Tibial artery (tissue), 4 donors: Measurements from ENCODE around the gene POU3F2.

Source experiments
- DNase-seq, 2 donors: peaks; one replicate each; pipeline ENCODE4 v3.0.0-alpha.2; 2019
- H3K27ac ChIP-seq, 2 donors: fragments of 200-600 bp; sonication (generic) in 1 of 2; 1 replicate in 1 of 2; 2 replicates in 1 of 2; pipeline ENCODE4 v1.5.1; 2018 to 2019; ENCODE audit warnings: mild to moderate bottlenecking in 1 of 2
- H3K27me3 ChIP-seq, 2 donors: fragments of 200-600 bp; sonication (generic) in 1 of 2; one replicate each; pipeline versions ENCODE4 v1.5.1 to v1.6.0; 2016 to 2019
- H3K36me3 ChIP-seq, 3 donors: fragments of 200-600 bp; sonication (generic) in 2 of 3; one replicate each; pipeline ENCODE4 v1.5.1; 2016 to 2019; ENCODE audit warnings: mild to moderate bottlenecking in 2 of 3
- H3K4me1 ChIP-seq, 4 donors: fragments of 200-600 bp; sonication (generic) in 2 of 4; 1 replicate in 3 of 4; 2 replicates in 1 of 4; pipeline ENCODE4 v1.5.1; 2016 to 2019
- H3K4me3 ChIP-seq, 2 donors: fragments of 200-600 bp; sonication (generic) in 1 of 2; 1 replicate in 1 of 2; 2 replicates in 1 of 2; pipeline ENCODE4 v1.5.1; 2018 to 2019; ENCODE audit warnings: mild to moderate bottlenecking in 2 of 2
- H3K9me3 ChIP-seq, 3 donors: fragments of 200-600 bp; sonication (generic) in 1 of 3; one replicate each; pipeline ENCODE4 v1.5.1; 2016 to 2019
- intact Hi-C: fragments of 100-400 bp; cut with DNase I; formaldehyde crosslinking; loops from one replicate; pipeline ENCODE4 v1.15.0; 2023; ENCODE audit warnings: low total_unique reads
- TF ChIP-seq, protein P1 (sequence below), 2 experiments: fragments of 200-600 bp in 1 of 2; fragments of 450-650 bp in 1 of 2; IDR thresholded peaks; one replicate each; pipeline ENCODE4 v1.5.1; 2017 to 2019; ENCODE audit warnings: antibody characterized with exemption in 2 of 2, mild to moderate bottlenecking in 1 of 2, moderate library complexity in 1 of 2

The POU3F2 gene

GRCh38 chr6:98827295-98828159 is 6.8 kb upstream of the POU3F2 start:
- intact Hi-C loops = no loop called here
- DNase-seq = no peak
- H3K9me3 ChIP-seq = no peaks in the 10 kb centered on the region
- TF ChIP-seq, protein P1, sequence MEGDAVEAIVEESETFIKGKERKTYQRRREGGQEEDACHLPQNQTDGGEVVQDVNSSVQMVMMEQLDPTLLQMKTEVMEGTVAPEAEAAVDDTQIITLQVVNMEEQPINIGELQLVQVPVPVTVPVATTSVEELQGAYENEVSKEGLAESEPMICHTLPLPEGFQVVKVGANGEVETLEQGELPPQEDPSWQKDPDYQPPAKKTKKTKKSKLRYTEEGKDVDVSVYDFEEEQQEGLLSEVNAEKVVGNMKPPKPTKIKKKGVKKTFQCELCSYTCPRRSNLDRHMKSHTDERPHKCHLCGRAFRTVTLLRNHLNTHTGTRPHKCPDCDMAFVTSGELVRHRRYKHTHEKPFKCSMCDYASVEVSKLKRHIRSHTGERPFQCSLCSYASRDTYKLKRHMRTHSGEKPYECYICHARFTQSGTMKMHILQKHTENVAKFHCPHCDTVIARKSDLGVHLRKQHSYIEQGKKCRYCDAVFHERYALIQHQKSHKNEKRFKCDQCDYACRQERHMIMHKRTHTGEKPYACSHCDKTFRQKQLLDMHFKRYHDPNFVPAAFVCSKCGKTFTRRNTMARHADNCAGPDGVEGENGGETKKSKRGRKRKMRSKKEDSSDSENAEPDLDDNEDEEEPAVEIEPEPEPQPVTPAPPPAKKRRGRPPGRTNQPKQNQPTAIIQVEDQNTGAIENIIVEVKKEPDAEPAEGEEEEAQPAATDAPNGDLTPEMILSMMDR (IDR thresholded peaks at IDR 0.05) = no peak
- no peak overlapping the region for H3K4me3 ChIP-seq
- H3K27ac ChIP-seq = no peak overlapping the region
- no peaks in the 10 kb centered on the region for H3K36me3 ChIP-seq
- peaks cover 0 to 92% of the 10 kb centered on the region in 2 donors for H3K27me3 ChIP-seq
- H3K4me1 ChIP-seq = peaks cover 0 to 48% (median 37%) of the 10 kb centered on the region in 4 donors

DNA sequence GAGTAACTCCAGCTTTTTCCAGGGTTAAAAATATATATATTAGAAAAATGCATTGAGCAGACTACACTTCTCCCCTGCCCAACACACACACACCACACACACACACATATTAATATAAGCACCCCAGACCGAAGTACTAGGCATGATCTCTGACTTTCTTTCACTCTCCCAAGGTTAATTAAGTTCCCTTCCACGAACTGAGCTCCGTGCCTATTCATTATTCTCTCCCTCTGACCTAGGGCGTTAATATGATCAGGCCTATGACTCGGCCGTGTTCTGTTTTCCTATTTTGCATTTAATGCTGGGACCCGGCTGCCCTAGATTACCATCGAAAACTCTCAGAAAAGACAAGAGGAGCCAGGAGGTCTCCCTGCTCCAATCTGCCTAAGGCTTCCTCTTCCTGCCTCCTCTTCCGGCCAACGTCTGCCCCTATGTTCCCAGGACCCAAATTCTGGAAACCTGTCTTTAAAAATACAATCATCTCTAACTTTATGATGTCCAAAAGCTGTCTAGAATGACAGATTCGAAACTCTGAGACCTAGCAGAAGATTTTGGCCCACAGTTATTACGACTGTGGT is 6.1 kb upstream of the POU3F2 start:
- H3K4me1 ChIP-seq = peaks cover 0 to 55% (median 45%) of the 10 kb centered on the region in 4 donors
- TF ChIP-seq, protein P1 (IDR thresholded peaks at IDR 0.05) = no peak
- H3K36me3 ChIP-seq = no peaks in the 10 kb centered on the region
- H3K27me3 ChIP-seq = peaks cover 0 to 93% of the 10 kb centered on the region in 2 donors
- DNase-seq = no peak
- H3K9me3 ChIP-seq = no peaks in the 10 kb centered on the region
- H3K4me3 ChIP-seq = no peak overlapping the region
- intact Hi-C loops = no loop called here
- H3K27ac ChIP-seq = no peak overlapping the region

DNA sequence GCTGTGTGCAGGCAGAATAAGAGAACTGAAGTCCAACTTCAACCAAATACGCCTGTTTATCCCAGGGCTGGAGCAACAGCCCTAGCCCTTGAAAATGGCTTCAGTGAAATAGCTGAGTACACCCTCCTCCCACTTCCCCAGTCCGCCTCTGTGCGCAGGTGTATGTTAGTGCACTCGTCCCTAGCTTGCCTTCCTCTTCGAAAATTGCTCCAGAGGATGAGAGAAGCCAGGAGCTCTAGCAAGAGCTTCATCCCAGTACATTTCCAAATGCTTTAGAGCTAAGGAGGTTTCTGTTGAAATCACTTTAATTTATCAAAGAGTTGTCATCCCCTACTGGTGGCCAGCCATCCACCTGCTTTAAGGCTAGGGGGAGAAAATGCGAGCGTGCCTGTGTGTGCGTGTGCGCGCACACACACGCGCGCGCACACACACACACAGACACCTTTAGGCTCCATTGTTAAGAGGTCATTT is 5.4 kb upstream of the POU3F2 start:
- TF ChIP-seq, protein P1 (IDR thresholded peaks at IDR 0.05) = no peak
- intact Hi-C loops = no loop called here
- H3K27ac ChIP-seq = no peak overlapping the region

DNA sequence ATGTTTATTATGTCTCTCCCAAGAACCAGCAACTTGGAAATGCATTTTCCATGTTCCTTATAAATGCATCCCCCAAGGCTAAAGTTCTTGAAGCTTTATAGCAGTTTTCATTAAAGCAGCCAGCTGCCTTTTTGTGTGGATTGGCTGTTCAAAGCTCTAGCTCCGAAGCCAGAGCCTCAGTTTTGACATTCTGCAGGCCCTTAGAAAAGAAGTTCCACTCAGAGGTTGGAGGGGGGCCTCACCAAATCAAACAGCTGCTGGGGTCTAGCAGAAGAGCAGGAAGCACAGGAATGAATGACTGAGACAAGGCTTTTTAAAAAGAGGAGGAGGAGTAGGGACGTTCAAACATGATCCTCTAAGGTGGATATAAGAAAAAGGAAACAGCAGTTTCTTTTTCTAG is 4.2 kb upstream of the POU3F2 start:
- TF ChIP-seq, protein P1 (IDR thresholded peaks at IDR 0.05) = no peak
- no peaks in the 10 kb centered on the region for H3K9me3 ChIP-seq
- intact Hi-C loops = no loop called here
- no peak overlapping the region for H3K4me3 ChIP-seq
- peaks cover 0 to 59% (median 42%) of the 10 kb centered on the region in 4 donors for H3K4me1 ChIP-seq
- H3K27me3 ChIP-seq = peaks cover 0 to 77% of the 10 kb centered on the region in 2 donors
- no peak overlapping the region for H3K27ac ChIP-seq
- no peak for DNase-seq
- H3K36me3 ChIP-seq = no peaks in the 10 kb centered on the region

More for the DNA sequence above, 5.4 kb upstream of the POU3F2 start:
- Histone ChIP-seq H3K36me3 (no peaks in the 10 kb centered on the region), H3K9me3 (no peaks in the 10 kb centered on the region), H3K4me1 (peaks cover 0 to 59% (median 46%) of the 10 kb centered on the region in 4 donors), H3K4me3 (no peak overlapping the region), H3K27me3 (peaks cover 0 to 88% of the 10 kb centered on the region in 2 donors)
- no peak for DNase-seq

GRCh38 chr6:98831057-98831958 is 3.1 kb upstream of the POU3F2 start:
- Histone ChIP-seq H3K4me3 (no peak overlapping the region), H3K27ac (no peak overlapping the region), H3K9me3 (no peaks in the 10 kb centered on the region), H3K4me1 (peaks cover 0 to 67% (median 50%) of the 10 kb centered on the region in 4 donors), H3K27me3 (peaks cover 0 to 77% of the 10 kb centered on the region in 2 donors), H3K36me3 (no peaks in the 10 kb centered on the region)
- no peak for DNase-seq
- TF ChIP-seq, protein P1 (IDR thresholded peaks at IDR 0.05) = no peak
- intact Hi-C loops = no loop called here
